ENCODE results near the gene HOMER2.
"Not testable (repeated sequence)": the region's sequence is repeated elsewhere in the genome, so short reads cannot be mapped to it uniquely, and the experiment has no call there.

HOMER2 gene

GRCh38 chr15:82830427-82831173 lies 121.9 kb downstream of the HOMER2 start:
- DNase-seq = no peak

GRCh38 chr15:82829234-82829633 lies 123.3 kb downstream of the HOMER2 start:
- DNase-seq = no peak

GRCh38 chr15:82828075-82828474 lies 124.4 kb downstream of the HOMER2 start:
- DNase-seq = no peak

- no peak for DNase-seq
Observed at GRCh38 chr15:82823049-82823448, 129.5 kb downstream of the HOMER2 start.

- DNase-seq = not testable (repeated sequence)
Observed at GRCh38 chr15:82821851-82822250, 130.7 kb downstream of the HOMER2 start.

- not testable (repeated sequence) for DNase-seq
Observed at GRCh38 chr15:82821396-82821795, 131.1 kb downstream of the HOMER2 start.

GRCh38 chr15:82820128-82820527 lies 132.4 kb downstream of the HOMER2 start:
- DNase-seq = no peak

GRCh38 chr15:82812994-82813393 lies 139.5 kb downstream of the HOMER2 start:
- no peak for DNase-seq

GRCh38 chr15:82810890-82811426 lies 141.6 kb downstream of the HOMER2 start:
- no peak for DNase-seq

GRCh38 chr15:82810061-82810889 lies 142.2 kb downstream of the HOMER2 start:
- no peak for DNase-seq

GRCh38 chr15:82809308-82810060 lies 143.0 kb downstream of the HOMER2 start, which contains the start of gene WHAMM:
TSS of gene WHAMM (plus strand) at chr15:82809628. CDS start at chr15:82809727, 99 bp downstream.
- DNase-seq = peak; percentile 97

- DNase-seq = no peak
Observed at GRCh38 chr15:82808634-82809041, 143.9 kb downstream of the HOMER2 start.

GRCh38 chr15:82807920-82808633 lies 144.4 kb downstream of the HOMER2 start:
- no peak for DNase-seq

- no peak for DNase-seq
Observed at GRCh38 chr15:82805994-82806406, 146.5 kb downstream of the HOMER2 start, which contains the start of gene FSD2. TSS of gene FSD2 (minus strand) at chr15:82806069. CDS start at chr15:82787390, 18,679 bp downstream.

GRCh38 chr15:82804575-82804949 lies 148.0 kb downstream of the HOMER2 start:
- DNase-seq = no peak

GRCh38 chr15:82803793-82804574 lies 148.5 kb downstream of the HOMER2 start:
- no peak for DNase-seq

GRCh38 chr15:82802497-82802896 lies 150.0 kb downstream of the HOMER2 start:
- no peak for DNase-seq

- DNase-seq = no peak
Observed at GRCh38 chr15:82799183-82799841, 153.2 kb downstream of the HOMER2 start.

Data from NCI-H1436 (cell line).